Measurements from ENCODE around the gene RNASEH1. TPM values are rescaled to one million over a fixed set of nuclear protein-coding genes. Genes with fewer than 3 reads are reported as not detected.

Gene RNASEH1
- total and polyA plus RNA-seq, 10 of the 15 experiments (the other 5 are each of a cell fraction or from before 2014, with no cell fraction given), result 18.2 to 68.5 (median 28.2) TPM

DNA sequence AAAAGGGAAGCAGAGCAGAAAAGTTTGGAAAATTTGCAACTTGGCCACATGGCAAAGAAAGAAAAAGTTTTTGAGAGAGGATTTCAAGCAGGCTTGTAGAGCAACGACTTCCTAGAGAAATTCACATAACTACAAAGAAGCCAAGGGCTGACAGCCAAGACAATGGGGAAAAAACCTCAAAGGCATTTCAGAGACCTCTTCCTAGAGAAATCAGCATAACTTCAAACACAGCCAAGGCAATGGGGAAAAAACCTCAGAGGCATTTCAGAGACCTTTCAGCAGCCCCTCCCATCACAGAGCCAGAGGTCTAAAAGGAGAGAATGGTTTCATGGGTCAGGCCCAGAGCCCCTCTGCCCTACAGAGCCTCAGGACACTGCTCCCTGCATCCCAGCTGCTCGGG, 46.0 kb downstream of the RNASEH1 start (continued):
- TF ChIP-seq ZNF622 (IDR thresholded peaks at IDR 0.05) (no peak), JUND (IDR thresholded peaks at IDR 0.05; ENCODE audit: low read depth, low read length) (no peak), STAT3 (IDR thresholded peaks at IDR 0.05; ENCODE audit: low read depth, low read length) (no peak), POLR2A (IDR thresholded peaks at IDR 0.05; ENCODE audit: low read depth, low read length) (no peak), MXI1 (IDR thresholded peaks at IDR 0.05; ENCODE audit: low read depth, low read length) (no peak), TCF3 (IDR thresholded peaks at IDR 0.05; ENCODE audit: borderline replicate concordance, insufficient read depth, low read depth, low read length) (no peak), IKZF1 (conservative IDR thresholded peaks at IDR 0.05) (no peak)

DNA sequence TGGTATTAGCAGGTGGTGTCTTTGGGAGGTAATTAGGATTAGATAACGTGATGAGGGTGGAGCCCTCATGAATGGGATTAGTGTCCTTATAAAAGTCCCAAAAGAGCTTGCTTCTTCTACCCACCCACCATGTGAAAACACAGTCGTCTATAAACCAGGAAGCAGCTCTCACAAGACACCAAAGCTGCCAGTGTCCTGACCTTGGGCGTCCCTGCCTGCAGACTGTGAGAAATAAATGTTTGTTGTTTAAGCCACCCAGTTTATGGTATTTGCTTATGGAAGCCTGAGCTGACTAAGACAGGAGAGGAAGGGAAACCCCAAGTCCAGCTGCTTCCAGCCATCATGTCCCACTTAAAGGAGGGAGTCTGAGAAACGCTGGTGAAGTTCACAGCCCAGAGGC, 52.4 kb downstream of the RNASEH1 start:
- intact Hi-C loops (cut with micrococcal nuclease; ENCODE audit: unreplicated experiment), result no loop called here
- no peak overlapping the region for H2AFZ ChIP-seq (ENCODE audit: control insufficient read depth, low read depth, low read length)
- no peak overlapping the region for H3K4me3 ChIP-seq
- ChIA-PET RAD21 (ENCODE audit: unreplicated experiment) (no interaction called here), POLR2A (interaction anchor here (0.5 to 1.1 kb wide), 3 partner anchors 53 to 77 kb away, joined by 3 to 5 read pairs (median 3); no protein-coding TSS in a partner anchor), SMC1A (ENCODE audit: uncharacterized antibody, unreplicated experiment) (interaction anchor here (1.4 kb wide), 1 partner anchor 52 kb away, joined by 3 read pairs; the partner anchor contains the start of gene RNASEH1), CTCF (interaction anchor here (1.2 kb wide), 1 partner anchor 31 kb away, joined by 4 read pairs; no protein-coding TSS in a partner anchor)
- DNase-seq (ENCODE audit: low read depth, low spot score) (no peak), ATAC-seq (no peak), FAIRE-seq (no peak)
- no peak overlapping the region for H3K9ac ChIP-seq (ENCODE audit: control insufficient read depth, insufficient read depth, low read length)
- H3K4me2 ChIP-seq (ENCODE audit: control insufficient read depth, insufficient read depth), result no peak overlapping the region
- no TSS peak for BruUV-seq (replicated peaks)
- in situ Hi-C loops (cut with MboI), result no loop called here
- no peaks in the 10 kb centered on the region for H3K4me1 ChIP-seq (ENCODE audit: control insufficient read depth, insufficient read depth, low read length)
- H3K79me2 ChIP-seq (ENCODE audit: control insufficient read depth, insufficient read depth, low read length), result no peaks in the 10 kb centered on the region
- no peaks in the 10 kb centered on the region for H3K9me3 ChIP-seq (replicated peaks; ENCODE audit: control insufficient read depth, insufficient read depth, low read length)
- H3K36me3 ChIP-seq (ENCODE audit: control insufficient read depth in 2 of 2, insufficient read depth in 2 of 2, low read length in 1 of 2), result peaks cover 0 to 3% of the 10 kb centered on the region in 2 experiments; a peak in 3 of 4 replicates
- 79% methylated on average over 4 of the region's 4 CpGs for WGBS (ENCODE audit: insufficient coverage, insufficient replicate concordance, low lambda C conversion rate, missing lambda C conversion rate)
- no peaks in the 10 kb centered on the region for H3K27me3 ChIP-seq (replicated peaks in 1 of 2; ENCODE audit: control insufficient read depth in 2 of 2, insufficient read depth in 2 of 2, low read length in 1 of 2)
- H4K20me1 ChIP-seq (ENCODE audit: control insufficient read depth, insufficient read depth), result no peaks in the 10 kb centered on the region
- H3K27ac ChIP-seq (ENCODE audit: control insufficient read depth, insufficient read depth), result no peak overlapping the region
- no peak for TF ChIP-seq KDM1A (IDR thresholded peaks at IDR 0.05; ENCODE audit: borderline replicate concordance)
- no peak for TF ChIP-seq FOS (IDR thresholded peaks at IDR 0.05; ENCODE audit: borderline replicate concordance, extremely low read depth, insufficient read length)
- TF ChIP-seq ZNF274 (IDR thresholded peaks at IDR 0.05; ENCODE audit: insufficient read depth, insufficient read length), result no peak
- TF ChIP-seq, protein P1, sequence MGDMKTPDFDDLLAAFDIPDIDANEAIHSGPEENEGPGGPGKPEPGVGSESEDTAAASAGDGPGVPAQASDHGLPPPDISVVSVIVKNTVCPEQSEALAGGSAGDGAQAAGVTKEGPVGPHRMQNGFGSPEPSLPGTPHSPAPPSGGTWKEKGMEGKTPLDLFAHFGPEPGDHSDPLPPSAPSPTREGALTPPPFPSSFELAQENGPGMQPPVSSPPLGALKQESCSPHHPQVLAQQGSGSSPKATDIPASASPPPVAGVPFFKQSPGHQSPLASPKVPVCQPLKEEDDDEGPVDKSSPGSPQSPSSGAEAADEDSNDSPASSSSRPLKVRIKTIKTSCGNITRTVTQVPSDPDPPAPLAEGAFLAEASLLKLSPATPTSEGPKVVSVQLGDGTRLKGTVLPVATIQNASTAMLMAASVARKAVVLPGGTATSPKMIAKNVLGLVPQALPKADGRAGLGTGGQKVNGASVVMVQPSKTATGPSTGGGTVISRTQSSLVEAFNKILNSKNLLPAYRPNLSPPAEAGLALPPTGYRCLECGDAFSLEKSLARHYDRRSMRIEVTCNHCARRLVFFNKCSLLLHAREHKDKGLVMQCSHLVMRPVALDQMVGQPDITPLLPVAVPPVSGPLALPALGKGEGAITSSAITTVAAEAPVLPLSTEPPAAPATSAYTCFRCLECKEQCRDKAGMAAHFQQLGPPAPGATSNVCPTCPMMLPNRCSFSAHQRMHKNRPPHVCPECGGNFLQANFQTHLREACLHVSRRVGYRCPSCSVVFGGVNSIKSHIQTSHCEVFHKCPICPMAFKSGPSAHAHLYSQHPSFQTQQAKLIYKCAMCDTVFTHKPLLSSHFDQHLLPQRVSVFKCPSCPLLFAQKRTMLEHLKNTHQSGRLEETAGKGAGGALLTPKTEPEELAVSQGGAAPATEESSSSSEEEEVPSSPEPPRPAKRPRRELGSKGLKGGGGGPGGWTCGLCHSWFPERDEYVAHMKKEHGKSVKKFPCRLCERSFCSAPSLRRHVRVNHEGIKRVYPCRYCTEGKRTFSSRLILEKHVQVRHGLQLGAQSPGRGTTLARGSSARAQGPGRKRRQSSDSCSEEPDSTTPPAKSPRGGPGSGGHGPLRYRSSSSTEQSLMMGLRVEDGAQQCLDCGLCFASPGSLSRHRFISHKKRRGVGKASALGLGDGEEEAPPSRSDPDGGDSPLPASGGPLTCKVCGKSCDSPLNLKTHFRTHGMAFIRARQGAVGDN (IDR thresholded peaks at IDR 0.05), result no peak
- TF ChIP-seq RUNX3 (IDR thresholded peaks at IDR 0.05; ENCODE audit: low read length), result no peak
- TF ChIP-seq ZNF217 (IDR thresholded peaks at IDR 0.05), result no peak
- TF ChIP-seq, protein P2, sequence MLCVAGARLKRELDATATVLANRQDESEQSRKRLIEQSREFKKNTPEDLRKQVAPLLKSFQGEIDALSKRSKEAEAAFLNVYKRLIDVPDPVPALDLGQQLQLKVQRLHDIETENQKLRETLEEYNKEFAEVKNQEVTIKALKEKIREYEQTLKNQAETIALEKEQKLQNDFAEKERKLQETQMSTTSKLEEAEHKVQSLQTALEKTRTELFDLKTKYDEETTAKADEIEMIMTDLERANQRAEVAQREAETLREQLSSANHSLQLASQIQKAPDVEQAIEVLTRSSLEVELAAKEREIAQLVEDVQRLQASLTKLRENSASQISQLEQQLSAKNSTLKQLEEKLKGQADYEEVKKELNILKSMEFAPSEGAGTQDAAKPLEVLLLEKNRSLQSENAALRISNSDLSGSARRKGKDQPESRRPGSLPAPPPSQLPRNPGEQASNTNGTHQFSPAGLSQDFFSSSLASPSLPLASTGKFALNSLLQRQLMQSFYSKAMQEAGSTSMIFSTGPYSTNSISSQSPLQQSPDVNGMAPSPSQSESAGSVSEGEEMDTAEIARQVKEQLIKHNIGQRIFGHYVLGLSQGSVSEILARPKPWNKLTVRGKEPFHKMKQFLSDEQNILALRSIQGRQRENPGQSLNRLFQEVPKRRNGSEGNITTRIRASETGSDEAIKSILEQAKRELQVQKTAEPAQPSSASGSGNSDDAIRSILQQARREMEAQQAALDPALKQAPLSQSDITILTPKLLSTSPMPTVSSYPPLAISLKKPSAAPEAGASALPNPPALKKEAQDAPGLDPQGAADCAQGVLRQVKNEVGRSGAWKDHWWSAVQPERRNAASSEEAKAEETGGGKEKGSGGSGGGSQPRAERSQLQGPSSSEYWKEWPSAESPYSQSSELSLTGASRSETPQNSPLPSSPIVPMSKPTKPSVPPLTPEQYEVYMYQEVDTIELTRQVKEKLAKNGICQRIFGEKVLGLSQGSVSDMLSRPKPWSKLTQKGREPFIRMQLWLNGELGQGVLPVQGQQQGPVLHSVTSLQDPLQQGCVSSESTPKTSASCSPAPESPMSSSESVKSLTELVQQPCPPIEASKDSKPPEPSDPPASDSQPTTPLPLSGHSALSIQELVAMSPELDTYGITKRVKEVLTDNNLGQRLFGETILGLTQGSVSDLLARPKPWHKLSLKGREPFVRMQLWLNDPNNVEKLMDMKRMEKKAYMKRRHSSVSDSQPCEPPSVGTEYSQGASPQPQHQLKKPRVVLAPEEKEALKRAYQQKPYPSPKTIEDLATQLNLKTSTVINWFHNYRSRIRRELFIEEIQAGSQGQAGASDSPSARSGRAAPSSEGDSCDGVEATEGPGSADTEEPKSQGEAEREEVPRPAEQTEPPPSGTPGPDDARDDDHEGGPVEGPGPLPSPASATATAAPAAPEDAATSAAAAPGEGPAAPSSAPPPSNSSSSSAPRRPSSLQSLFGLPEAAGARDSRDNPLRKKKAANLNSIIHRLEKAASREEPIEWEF (IDR thresholded peaks at IDR 0.05; ENCODE audit: insufficient replicate concordance, low read depth, low read length), result no peak
- TF ChIP-seq DPF2 (IDR thresholded peaks at IDR 0.05), result no peak
- no peak for TF ChIP-seq RCOR1 (conservative IDR thresholded peaks at IDR 0.05; ENCODE audit: low read depth, low read length)
- TF ChIP-seq NBN (IDR thresholded peaks at IDR 0.05), result no peak
